ENCODE results near the gene FRMD3. TPM values are rescaled to one million over a fixed set of nuclear protein-coding genes. Genes with fewer than 3 reads are reported as not detected.
A peak's percentile ranks its signal among the peaks of the same experiment; 100 is the strongest.

FRMD3 gene
- total and polyA plus RNA-seq, 8 donors: 0.87 to 2.6 (median 1.5) TPM

- FAIRE-seq: no peak
- intact Hi-C loops (cut with DNase I): no loop called here
These were observed 36.3 kb upstream of the FRMD3 start for GRCh38 chr9:83574482-83574881.

GRCh38 chr9:83572524-83572923 lies 34.3 kb upstream of the FRMD3 start:
- TF ChIP-seq CTCF (IDR thresholded peaks at IDR 0.05): no peak
- intact Hi-C loops (cut with DNase I): no loop called here
- Histone ChIP-seq H3K4me3 (no peak overlapping the region), H3K4me1 (no peaks in the 10 kb centered on the region), H3K9me3 (no peaks in the 10 kb centered on the region), H3K36me3 (no peaks in the 10 kb centered on the region), H3K27ac (no peak overlapping the region), H3K27me3 (no peaks in the 10 kb centered on the region)
- no peak for DNase-seq
- 75 to 79% methylated on average over 5 of the region's 5 CpGs for WGBS, 2 donors
- ATAC-seq: peak in 1 of 4 donors; percentile 68
- no peak for FAIRE-seq

More at GRCh38 chr9:83574482-83574881, 36.3 kb upstream of the FRMD3 start:
- H3K4me3 ChIP-seq: no peak overlapping the region
- H3K9me3 ChIP-seq: no peaks in the 10 kb centered on the region
- no peaks in the 10 kb centered on the region for H3K4me1 ChIP-seq
- ATAC-seq: no peak
- no peak overlapping the region for H3K27ac ChIP-seq
- H3K36me3 ChIP-seq: no peaks in the 10 kb centered on the region
- no peak for DNase-seq
- no peaks in the 10 kb centered on the region for H3K27me3 ChIP-seq
- no peak for TF ChIP-seq CTCF (IDR thresholded peaks at IDR 0.05)
- 45 to 79% methylated on average over 1 of the region's 1 CpG for WGBS, 2 donors

GRCh38 chr9:83570359-83570758 lies 32.2 kb upstream of the FRMD3 start:
- intact Hi-C loops (cut with DNase I): no loop called here
- Histone ChIP-seq H3K36me3 (no peaks in the 10 kb centered on the region), H3K27ac (no peak overlapping the region), H3K9me3 (no peaks in the 10 kb centered on the region), H3K4me1 (no peaks in the 10 kb centered on the region), H3K4me3 (no peak overlapping the region), H3K27me3 (no peaks in the 10 kb centered on the region)
- ATAC-seq: peak in 2 of 4 donors; percentile 34 to 41
- FAIRE-seq: no peak
- TF ChIP-seq CTCF (IDR thresholded peaks at IDR 0.05): no peak
- WGBS, 2 donors: 72 to 77% methylated on average over 1 of the region's 1 CpG
- DNase-seq: no peak

GRCh38 chr9:83569326-83569725 lies 31.1 kb upstream of the FRMD3 start:
- intact Hi-C loops (cut with DNase I): loop anchor here in 1 of 3 donors (10.0 kb wide), 1 partner anchor 65 kb away; no protein-coding TSS in a partner anchor
- Histone ChIP-seq H3K9me3 (no peaks in the 10 kb centered on the region), H3K27me3 (no peaks in the 10 kb centered on the region), H3K4me1 (no peaks in the 10 kb centered on the region), H3K36me3 (no peaks in the 10 kb centered on the region), H3K27ac (no peak overlapping the region), H3K4me3 (no peak overlapping the region)
- 48 to 69% methylated on average over 2 of the region's 2 CpGs for WGBS, 2 donors
- ATAC-seq: peak in 1 of 4 donors; percentile 36
- FAIRE-seq: no peak
- TF ChIP-seq CTCF (IDR thresholded peaks at IDR 0.05): no peak
- DNase-seq: no peak

GRCh38 chr9:83563360-83563759 lies 25.2 kb upstream of the FRMD3 start:
- ATAC-seq: no peak
- WGBS, 2 donors: 90 to 97% methylated on average over 2 of the region's 2 CpGs
- Histone ChIP-seq H3K36me3 (no peaks in the 10 kb centered on the region), H3K27ac (no peak overlapping the region), H3K4me3 (no peak overlapping the region), H3K27me3 (no peaks in the 10 kb centered on the region), H3K9me3 (no peaks in the 10 kb centered on the region), H3K4me1 (no peaks in the 10 kb centered on the region)
- no peak for TF ChIP-seq CTCF (IDR thresholded peaks at IDR 0.05)
- intact Hi-C loops (cut with DNase I): loop anchor here in 1 of 3 donors (10.0 kb wide), 1 partner anchor 59 kb away; no protein-coding TSS in a partner anchor
- DNase-seq: no peak
- FAIRE-seq: no peak
